ENCODE data around the gene SELENOW. TPM values are rescaled to one million over a fixed set of nuclear protein-coding genes. Genes with fewer than 3 reads are reported as not detected.
"Not testable (repeated sequence)": the region's sequence is repeated elsewhere in the genome, so short reads cannot be mapped to it uniquely, and the experiment has no call there.

Gene SELENOW
- polyA plus RNA-seq, 1 experiment: 293 TPM

DNA sequence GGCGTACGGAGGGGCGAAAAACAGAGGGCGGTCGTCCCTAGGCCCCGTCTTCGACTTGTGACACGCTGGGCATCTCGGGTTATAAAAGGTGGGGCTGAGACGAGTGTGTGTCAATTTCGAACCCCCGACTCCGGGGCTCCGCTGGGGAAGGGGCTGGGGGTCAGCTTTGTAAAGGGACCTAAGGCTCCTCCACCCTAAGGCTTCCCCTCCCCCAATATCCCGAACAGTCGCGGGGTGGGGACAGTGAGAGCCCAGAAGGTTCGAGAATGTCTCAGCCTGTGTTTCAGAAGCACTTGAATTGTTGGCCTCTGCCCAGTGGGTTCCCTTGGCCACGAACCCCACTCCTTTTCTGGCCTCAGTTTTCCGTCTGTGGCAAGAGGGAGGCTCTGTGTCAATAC is 450 bp downstream of the SELENOW start:
- no peak for TF ChIP-seq CTCF (IDR thresholded peaks at IDR 0.05; ENCODE audit: insufficient read depth, low read depth, low read length)
- Histone ChIP-seq H3K27me3 (ENCODE audit: control insufficient read depth, insufficient read depth, low read length) (no peaks in the 10 kb centered on the region), H3K36me3 (ENCODE audit: control insufficient read depth, insufficient read depth, low read length) (peaks cover 10% of the 10 kb centered on the region), H3K4me3 (ENCODE audit: low read depth, low read length) (peak overlapping the region; percentile 93)
- DNase-seq (ENCODE audit: low read depth): no peak
- CTCF ChIA-PET: interaction anchor here (0.5 to 3.8 kb wide), 4 partner anchors 11 to 431 kb away, joined by 3 to 16 read pairs (median 5); no protein-coding TSS in a partner anchor
- POLR2A ChIA-PET: no interaction called here

- Histone ChIP-seq H3K4me3 (ENCODE audit: low read depth, low read length) (peak overlapping the region; percentile 93), H3K27me3 (ENCODE audit: control insufficient read depth, insufficient read depth, low read length) (no peaks in the 10 kb centered on the region), H3K36me3 (ENCODE audit: control insufficient read depth, insufficient read depth, low read length) (peaks cover 14% of the 10 kb centered on the region)
- no peak for TF ChIP-seq CTCF (IDR thresholded peaks at IDR 0.05; ENCODE audit: insufficient read depth, low read depth, low read length)
- DNase-seq (ENCODE audit: low read depth): no peak
- CTCF ChIA-PET: interaction anchor here (0.5 to 3.8 kb wide), 6 partner anchors 10 to 1412 kb away, joined by 3 to 16 read pairs (median 4); no protein-coding TSS in a partner anchor
- POLR2A ChIA-PET: no interaction called here
Observed at GRCh38 chr19:47779524-47780214, 1.2 kb downstream of the SELENOW start.

GRCh38 chr19:47780215-47780551 is 1.7 kb downstream of the SELENOW start:
- no peak for DNase-seq (ENCODE audit: low read depth)
- no peaks in the 10 kb centered on the region for H3K27me3 ChIP-seq (ENCODE audit: control insufficient read depth, insufficient read depth, low read length)
- TF ChIP-seq CTCF (IDR thresholded peaks at IDR 0.05; ENCODE audit: insufficient read depth, low read depth, low read length): no peak
- POLR2A ChIA-PET: no interaction called here
- CTCF ChIA-PET: interaction anchor here (0.6 to 3.8 kb wide), 4 partner anchors 14 to 1413 kb away, joined by 3 to 16 read pairs (median 4); no protein-coding TSS in a partner anchor
- H3K36me3 ChIP-seq (ENCODE audit: control insufficient read depth, insufficient read depth, low read length): peaks cover 15% of the 10 kb centered on the region
- peak overlapping the region; percentile 93 for H3K4me3 ChIP-seq (ENCODE audit: low read depth, low read length)

- TF ChIP-seq CTCF (IDR thresholded peaks at IDR 0.05; ENCODE audit: insufficient read depth, low read depth, low read length): no peak
- ChIA-PET CTCF (interaction anchor here (0.7 to 3.8 kb wide), 5 partner anchors 8 to 87 kb away, joined by 3 to 16 read pairs (median 9); partner anchors contain the start of gene EHD2), POLR2A (no interaction called here)
- no peaks in the 10 kb centered on the region for H3K27me3 ChIP-seq (ENCODE audit: control insufficient read depth, insufficient read depth, low read length)
- DNase-seq (ENCODE audit: low read depth): no peak
- H3K36me3 ChIP-seq (ENCODE audit: control insufficient read depth, insufficient read depth, low read length): peaks cover 18% of the 10 kb centered on the region
- H3K4me3 ChIP-seq (ENCODE audit: low read depth, low read length): no peak overlapping the region
Observed at GRCh38 chr19:47781590-47782262, 3.2 kb downstream of the SELENOW start.

- H3K27me3 ChIP-seq (ENCODE audit: control insufficient read depth, insufficient read depth, low read length): no peaks in the 10 kb centered on the region
- peaks cover 11% of the 10 kb centered on the region for H3K36me3 ChIP-seq (ENCODE audit: control insufficient read depth, insufficient read depth, low read length)
- DNase-seq (ENCODE audit: low read depth): no peak
- CTCF ChIA-PET: interaction anchor here (0.6 to 5.7 kb wide), 5 partner anchors 10 to 88 kb away, joined by 3 to 45 read pairs (median 7); partner anchors contain the start of gene EHD2
- no peak overlapping the region for H3K4me3 ChIP-seq (ENCODE audit: low read depth, low read length)
- POLR2A ChIA-PET: no interaction called here
- no peak for TF ChIP-seq CTCF (IDR thresholded peaks at IDR 0.05; ENCODE audit: insufficient read depth, low read depth, low read length)
Observed at GRCh38 chr19:47786566-47786965, 8.1 kb downstream of the SELENOW start.

DNA sequence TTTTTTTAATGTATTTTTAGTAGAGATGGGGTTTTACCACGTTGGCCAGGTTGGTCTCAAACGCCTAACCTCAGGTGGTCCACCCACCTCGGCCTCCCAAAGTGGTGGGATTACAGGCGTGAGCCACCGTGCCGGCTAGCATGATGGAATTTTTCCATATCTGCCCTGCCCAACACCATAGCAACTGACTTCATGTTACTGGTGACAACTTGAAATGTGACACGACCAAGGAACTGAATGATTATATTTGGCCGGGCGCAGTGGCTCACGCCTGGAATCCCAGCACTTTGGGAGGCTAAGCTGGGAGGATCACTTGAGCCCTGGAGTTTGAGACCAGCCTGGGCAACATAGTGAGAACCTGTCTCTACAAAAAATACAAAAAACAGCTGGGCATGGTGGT is 8.8 kb downstream of the SELENOW start:
- H3K4me3 ChIP-seq (ENCODE audit: low read depth, low read length); DNase-seq (ENCODE audit: low read depth); H3K27me3 ChIP-seq (ENCODE audit: control insufficient read depth, insufficient read depth, low read length); H3K36me3 ChIP-seq (ENCODE audit: control insufficient read depth, insufficient read depth, low read length); POLR2A ChIA-PET: not testable (repeated sequence)
- CTCF ChIA-PET: interaction anchor here (0.6 to 5.7 kb wide), 6 partner anchors 9 to 88 kb away, joined by 3 to 45 read pairs (median 6); partner anchors contain the start of gene EHD2

DNA sequence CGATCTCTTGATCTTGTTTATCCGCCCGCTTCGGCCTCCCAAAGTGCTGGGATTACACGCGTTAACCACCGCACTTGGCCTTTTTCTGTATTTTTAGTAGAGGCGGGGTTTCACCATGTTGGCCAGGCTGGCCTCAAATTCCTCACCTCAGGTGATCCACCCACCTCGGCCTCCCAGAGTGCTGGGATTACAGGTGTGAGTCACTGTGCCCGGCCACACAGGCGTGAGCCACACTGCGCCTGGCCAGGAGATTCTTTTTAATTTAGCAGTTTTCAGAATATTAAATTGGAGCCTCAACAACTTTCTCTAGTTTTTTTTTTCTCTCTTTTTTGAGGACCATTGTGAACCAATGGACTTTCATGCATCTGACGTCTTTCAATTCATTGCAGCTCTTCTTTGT is 11.3 kb downstream of the SELENOW start:
- DNase-seq (ENCODE audit: low read depth); H3K27me3 ChIP-seq (ENCODE audit: control insufficient read depth, insufficient read depth, low read length); H3K4me3 ChIP-seq (ENCODE audit: low read depth, low read length); H3K36me3 ChIP-seq (ENCODE audit: control insufficient read depth, insufficient read depth, low read length); POLR2A ChIA-PET: not testable (repeated sequence)
- CTCF ChIA-PET: interaction anchor here (0.6 to 5.7 kb wide), 19 partner anchors 8 to 357 kb away, joined by 3 to 45 read pairs (median 4); partner anchors contain the start of genes EHD2, KPTN and SELENOW
